OCI-LY1 (cell line): ENCODE data around the gene TMA7B.

Experiments
- H2AFZ ChIP-seq: fragments of 200-600 bp; sonication (generic), shearing (Covaris generic); 2 replicates; pipeline ENCODE4 v1.6.0; 2014; ENCODE audit warnings: antibody characterized with exemption, mild to moderate bottlenecking, low read length
- H3F3A ChIP-seq: fragments of 200-600 bp; sonication (generic), shearing (Covaris generic); 2 replicates; pipeline ENCODE4 v1.6.0; 2014; ENCODE audit warnings: mild to moderate bottlenecking, antibody characterized with exemption, low read length, moderate library complexity; ENCODE audit not compliant: insufficient read depth
- H3K27ac ChIP-seq: fragments of 200-600 bp; sonication (generic); 2 replicates; pipeline ENCODE4 v1.5.1; 2014; ENCODE audit warnings: low read length, mixed run types, mild to moderate bottlenecking, low read depth; ENCODE audit not compliant: poor library complexity, severe bottlenecking
- H3K27me3 ChIP-seq: fragments of 200-600 bp; sonication (generic); 2 replicates; pipeline ENCODE4 v1.6.0; 2014; ENCODE audit warnings: antibody characterized with exemption, mild to moderate bottlenecking, low read length, moderate library complexity; ENCODE audit not compliant: insufficient read depth
- H3K36me3 ChIP-seq: fragments of 200-600 bp; sonication (generic); 2 replicates; pipeline ENCODE4 v1.6.1; 2014; ENCODE audit warnings: mild to moderate bottlenecking, antibody characterized with exemption, low read length, moderate library complexity, mixed read lengths; ENCODE audit not compliant: insufficient read depth
- H3K4me1 ChIP-seq: fragments of 200-600 bp; sonication (generic); 2 replicates; pipeline ENCODE4 v1.5.1; 2014; ENCODE audit warnings: mild to moderate bottlenecking, low read length, moderate library complexity; ENCODE audit not compliant: insufficient read depth, severe bottlenecking
- H3K4me2 ChIP-seq: fragments of 200-600 bp; sonication (generic), shearing (Covaris generic); 2 replicates; pipeline ENCODE4 v1.6.1; 2014; ENCODE audit warnings: low read length
- H3K4me3 ChIP-seq: fragments of 200-600 bp; sonication (generic); 2 replicates; pipeline ENCODE4 v1.5.1; 2014; ENCODE audit warnings: low read length, low read depth, mild to moderate bottlenecking, mixed read lengths; ENCODE audit not compliant: poor library complexity, severe bottlenecking
- H3K79me2 ChIP-seq: fragments of 200-600 bp; shearing (Covaris generic); 2 replicates; pipeline ENCODE4 v1.6.1; 2016; ENCODE audit warnings: mixed run types, low read length, mixed read lengths; ENCODE audit not compliant: insufficient read depth
- H3K9ac ChIP-seq: fragments of 200-600 bp; sonication (generic), shearing (Covaris generic); 2 replicates; pipeline ENCODE4 v1.6.1; 2014; ENCODE audit warnings: mild to moderate bottlenecking, low read length, mixed read lengths
- H3K9me2 ChIP-seq: fragments of 200-600 bp; sonication (generic), shearing (Covaris generic); 2 replicates; pipeline ENCODE4 v1.6.1; 2014; ENCODE audit warnings: low read depth, mild to moderate bottlenecking, low read length, mixed read lengths
- H3K9me3 ChIP-seq: fragments of 200-600 bp; shearing (Covaris generic); 2 replicates; pipeline ENCODE4 v1.6.1; 2014; ENCODE audit warnings: low read length, mixed read lengths
- H4K20me1 ChIP-seq: fragments of 200-600 bp; sonication (generic), shearing (Covaris generic); 2 replicates; pipeline ENCODE4 v1.6.0; 2016; ENCODE audit warnings: mild to moderate bottlenecking, low read length; ENCODE audit not compliant: insufficient read depth
- CTCF ChIP-seq: fragments of 200-600 bp; sonication (generic), shearing (Covaris generic); IDR thresholded peaks from 2 replicates; pipeline ENCODE4 v1.5.1; 2017; ENCODE audit warnings: mild to moderate bottlenecking, antibody characterized with exemption, low read length, moderate library complexity, mixed read lengths
- EZH2 ChIP-seq: fragments of 200-600 bp; sonication (generic), shearing (Covaris generic); IDR thresholded peaks from 2 replicates; pipeline ENCODE4 v1.8.0; 2017; ENCODE audit warnings: borderline replicate concordance, mixed run types, mild to moderate bottlenecking, antibody characterized with exemption, low read length, moderate library complexity, mixed read lengths

TMA7B gene

GRCh38 chr22:39925273-39925672 is 34.9 kb upstream of the TMA7B start:
- Histone ChIP-seq H3K79me2 (no peaks in the 10 kb centered on the region), H3K9ac (no peak overlapping the region), H2AFZ (no peak overlapping the region), H4K20me1 (no peaks in the 10 kb centered on the region), H3K9me3 (no peaks in the 10 kb centered on the region), H3K4me3 (no peak overlapping the region), H3K4me1 (no peaks in the 10 kb centered on the region), H3K27ac (no peak overlapping the region), H3K27me3 (no peaks in the 10 kb centered on the region), H3F3A (no peaks in the 10 kb centered on the region), H3K36me3 (no peaks in the 10 kb centered on the region), H3K4me2 (no peak overlapping the region), H3K9me2 (no peaks in the 10 kb centered on the region)
- TF ChIP-seq EZH2 (no peak), CTCF (no peak)

GRCh38 chr22:39925909-39926679 is 34.1 kb upstream of the TMA7B start:
- Histone ChIP-seq H3K9ac (no peak overlapping the region), H2AFZ (no peak overlapping the region), H3K36me3 (no peaks in the 10 kb centered on the region), H3K9me3 (no peaks in the 10 kb centered on the region), H4K20me1 (no peaks in the 10 kb centered on the region), H3K4me3 (no peak overlapping the region), H3K4me2 (no peak overlapping the region), H3K27ac (no peak overlapping the region), H3K79me2 (no peaks in the 10 kb centered on the region), H3K9me2 (no peaks in the 10 kb centered on the region), H3F3A (no peaks in the 10 kb centered on the region), H3K4me1 (no peaks in the 10 kb centered on the region), H3K27me3 (no peaks in the 10 kb centered on the region)
- no peak for TF ChIP-seq EZH2
- TF ChIP-seq CTCF, result no peak

GRCh38 chr22:39926753-39927152 is 33.4 kb upstream of the TMA7B start:
- TF ChIP-seq CTCF, result no peak
- TF ChIP-seq EZH2, result no peak
- no peaks in the 10 kb centered on the region for H3K36me3 ChIP-seq
- H3K4me3 ChIP-seq, result no peak overlapping the region
- H3F3A ChIP-seq, result no peaks in the 10 kb centered on the region
- no peak overlapping the region for H3K9ac ChIP-seq
- no peaks in the 10 kb centered on the region for H3K9me3 ChIP-seq
- H3K4me2 ChIP-seq, result no peak overlapping the region
- no peaks in the 10 kb centered on the region for H3K79me2 ChIP-seq
- no peaks in the 10 kb centered on the region for H3K27me3 ChIP-seq
- no peaks in the 10 kb centered on the region for H3K9me2 ChIP-seq
- no peaks in the 10 kb centered on the region for H3K4me1 ChIP-seq
- H4K20me1 ChIP-seq, result no peaks in the 10 kb centered on the region
- H3K27ac ChIP-seq, result no peak overlapping the region
- no peak overlapping the region for H2AFZ ChIP-seq
